A549 (cell line): ENCODE data around the gene CNOT11. TPM values are rescaled to one million over a fixed set of nuclear protein-coding genes. Genes with fewer than 3 reads are reported as not detected.
"Not testable (repeated sequence)": the region's sequence is repeated elsewhere in the genome, so short reads cannot be mapped to it uniquely, and the experiment has no call there.

Experiments
- ATAC-seq, 2 experiments: fragments of 200-7000 bp in 1 of 2; fragments of >200 bp in 1 of 2; cut with Nextera tagmentation in 1 of 2; cut with Tn5 transposase in 1 of 2; 3 replicates each; pipeline versions ENCODE4 v1.8.0 to v1.9.1; 2018 to 2020; ENCODE audit warnings: mild to moderate bottlenecking in 1 of 2, moderate library complexity in 1 of 2
- CTCF ChIA-PET: fragments of 300-600 bp; sonication (Branson Sonifier 250); formaldehyde crosslinking; extraction: SDS; loops from one replicate; lab custom pipeline; 2021; ENCODE audit warnings: antibody characterized with exemption, inconsistent platforms; lab: Yijun Ruan, JAX
- POLR2A ChIA-PET: fragments of 350-600 bp; formaldehyde crosslinking; extraction: SDS; loops from one replicate; lab custom pipeline; 2021; ENCODE audit warnings: antibody characterized with exemption, inconsistent platforms; lab: Yijun Ruan, JAX
- DNase-seq, 2 experiments: peaks; one replicate each; pipeline versions ENCODE4 v3.0.0 to v3.0.0-alpha.2; 2011 to 2016; ENCODE audit warnings: low read depth in 1 of 2, low spot score in 1 of 2
- FAIRE-seq: peaks from 2 replicates; lab custom pipeline; 2011; peaks lifted over from hg19 to GRCh38; lab: Jason Lieb, UNC
- H3K27ac ChIP-seq, 2 experiments: fragments of >200 bp; sonication (Bioruptor Twin); formaldehyde crosslinking; 3 replicates each; pipeline ENCODE4 v1.5.1; 2016 to 2017
- H3K4me1 ChIP-seq: fragments of >200 bp; sonication (Bioruptor Twin); formaldehyde crosslinking; 3 replicates; pipeline ENCODE4 v1.6.1; 2016
- H3K4me2 ChIP-seq: fragments of >200 bp; sonication (Bioruptor Twin); formaldehyde crosslinking; 3 replicates; pipeline ENCODE4 v1.6.1; 2016
- H3K4me3 ChIP-seq: fragments of >200 bp; sonication (Bioruptor Twin); formaldehyde crosslinking; 3 replicates; pipeline ENCODE4 v1.5.1; 2016
- H3K9me3 ChIP-seq: fragments of >200 bp; sonication (Bioruptor Twin); formaldehyde crosslinking; 3 replicates; pipeline ENCODE4 v1.6.1; 2016
- E2F6 ChIP-seq: IDR thresholded peaks from 2 replicates; pipeline ENCODE4 v1.6.1; 2012; ENCODE audit warnings: low read depth, borderline replicate concordance
- HOXA7 ChIP-seq: fragments of 250-450 bp; sonication (Bioruptor Pico); IDR thresholded peaks from 2 replicates; pipeline ENCODE4 v1.5.0; 2020; ENCODE audit warnings: mild to moderate bottlenecking, moderate library complexity
- HOXB5 ChIP-seq: fragments of 250-450 bp; sonication (Bioruptor Pico); IDR thresholded peaks from 2 replicates; pipeline ENCODE4 v1.5.0; 2020; ENCODE audit warnings: mild to moderate bottlenecking, moderate library complexity
- JUNB ChIP-seq: fragments of >200 bp; sonication (Bioruptor Twin); formaldehyde crosslinking; IDR thresholded peaks from 2 replicates; pipeline ENCODE4 v1.6.1; 2016
- PBX3 ChIP-seq: IDR thresholded peaks from 2 replicates; pipeline ENCODE4 v1.6.1; 2012
- PHF8 ChIP-seq: fragments of 200-600 bp; sonication (generic); IDR thresholded peaks from 2 replicates; pipeline ENCODE4 v1.6.1; 2016; ENCODE audit warnings: low read depth, mild to moderate bottlenecking, antibody characterized with exemption, moderate library complexity, borderline replicate concordance
- POLR2AphosphoS2 ChIP-seq: conservative IDR thresholded peaks from 2 replicates; pipeline ENCODE4 v1.6.1; 2012; ENCODE audit warnings: low read length, improper control_type of control experiment, inconsistent platforms
- RAD21 ChIP-seq, 2 experiments: fragments of >200 bp in 1 of 2; sonication (Bioruptor Twin) in 1 of 2; formaldehyde crosslinking in 1 of 2; IDR thresholded peaks in 1 of 2; conservative IDR thresholded peaks in 1 of 2; 2 replicates in 1 of 2; 3 replicates in 1 of 2; pipeline ENCODE4 v1.6.1; 2012 to 2018; ENCODE audit warnings: inconsistent platforms in 1 of 2
- SMC3 ChIP-seq: fragments of >200 bp; sonication (Bioruptor Twin); formaldehyde crosslinking; IDR thresholded peaks from 3 replicates; pipeline ENCODE4 v1.6.1; 2018; ENCODE audit warnings: inconsistent platforms
- WGBS: methylation state at CpG from one replicate; pipeline ENCODE4 v1.1.6; 2017; ENCODE audit errors: missing lambda C conversion rate; 5-methylcytosine and 5-hydroxymethylcytosine counted together
- polyA plus RNA-seq, 4 experiments: library from polyadenylated mRNA; depleted of rRNA in 3 of 4; stranded (reverse); fragments of >200 nt; fragmentation: RNase III in 1 of 4; extraction: RNeasy Plus Mini Kit Qiagen cat#74134 plus additional on column Dnase treatment in 1 of 4; gene quantifications; 2 replicates in 3 of 4; 3 replicates in 1 of 4; pipeline ENCODE4 v1.2.3, GENCODE V29; 2011 to 2017
- TF ChIP-seq, protein P1 (sequence below): fragments of 450-650 bp; IDR thresholded peaks from 2 replicates; pipeline ENCODE4 v1.6.1; 2014; ENCODE audit warnings: antibody characterized with exemption
- TF ChIP-seq, protein P2 (sequence below): fragments of >200 bp; sonication (Bioruptor Twin); formaldehyde crosslinking; IDR thresholded peaks from 3 replicates; pipeline ENCODE4 v1.5.1; 2016

CNOT11 gene
- polyA plus RNA-seq, 2 of the 4 experiments (the other 2 are of a cell fraction), result 35.8 to 76.7 TPM

DNA sequence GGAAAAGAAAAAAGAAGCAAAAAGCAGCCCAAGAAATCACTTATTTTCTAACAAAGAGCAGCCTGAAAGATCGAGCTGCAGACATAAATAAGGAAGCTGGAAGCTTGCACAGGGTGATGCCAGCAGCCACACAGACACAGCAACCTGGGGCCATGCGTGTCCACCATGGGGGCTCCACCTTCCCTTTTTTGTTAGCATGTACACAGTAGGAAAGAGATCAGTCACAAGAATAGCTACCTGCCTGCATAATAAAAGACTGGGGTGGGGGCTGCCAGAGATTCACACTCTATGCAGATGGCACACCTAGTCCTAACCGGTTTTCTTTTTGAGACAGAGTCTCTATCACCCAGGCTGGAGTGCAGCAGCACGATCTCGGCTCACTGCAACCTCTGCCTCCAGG lies 2.9 kb upstream of the CNOT11 start:
- FAIRE-seq, result no peak
- no peak for ATAC-seq
- Histone ChIP-seq H3K9me3 (no peaks in the 10 kb centered on the region), H3K4me3 (no peak overlapping the region), H3K27ac (no peak overlapping the region), H3K4me2 (no peak overlapping the region), H3K4me1 (peaks cover 15% of the 10 kb centered on the region)
- DNase-seq, result no peak
- POLR2A ChIA-PET, result interaction anchor here (0.5 kb wide), 1 partner anchor 32 kb away, joined by 3 read pairs; no protein-coding TSS in a partner anchor
- 80% methylated on average over 5 of the region's 5 CpGs for WGBS
- CTCF ChIA-PET, result interaction anchor here (5.8 kb wide), 1 partner anchor 9 kb away, joined by 30 read pairs; no protein-coding TSS in a partner anchor
- TF ChIP-seq HOXA7 (CRISPR knock-in tag), result no peak
- TF ChIP-seq PBX3, result no peak
- no peak for TF ChIP-seq E2F6
- no peak for TF ChIP-seq JUNB
- TF ChIP-seq, protein P1, sequence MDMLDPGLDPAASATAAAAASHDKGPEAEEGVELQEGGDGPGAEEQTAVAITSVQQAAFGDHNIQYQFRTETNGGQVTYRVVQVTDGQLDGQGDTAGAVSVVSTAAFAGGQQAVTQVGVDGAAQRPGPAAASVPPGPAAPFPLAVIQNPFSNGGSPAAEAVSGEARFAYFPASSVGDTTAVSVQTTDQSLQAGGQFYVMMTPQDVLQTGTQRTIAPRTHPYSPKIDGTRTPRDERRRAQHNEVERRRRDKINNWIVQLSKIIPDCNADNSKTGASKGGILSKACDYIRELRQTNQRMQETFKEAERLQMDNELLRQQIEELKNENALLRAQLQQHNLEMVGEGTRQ, result no peak
- TF ChIP-seq PHF8, result no peak
- TF ChIP-seq, all 56 proteins: peak for 0

GRCh38 chr2:101251246-101251781 lies 1.4 kb upstream of the CNOT11 start:
- H3K27ac ChIP-seq, DNase-seq, FAIRE-seq, H3K4me3 ChIP-seq, ATAC-seq, H3K9me3 ChIP-seq: not testable (repeated sequence)
- H3K4me2 ChIP-seq, result peak overlapping the region; percentile 82
- ChIA-PET POLR2A (interaction anchor here (1.4 to 2.2 kb wide), 2 partner anchors 11 to 249 kb away, joined by 5 to 8 read pairs; partner anchors contain the start of gene RPL31), CTCF (interaction anchor here (1.0 to 5.8 kb wide), 7 partner anchors 11 to 580 kb away, joined by 3 to 30 read pairs (median 4); no protein-coding TSS in a partner anchor)
- H3K4me1 ChIP-seq, result peaks cover 27% of the 10 kb centered on the region
- 93% methylated on average over 10 of the region's 10 CpGs for WGBS

GRCh38 chr2:101251844-101252407 lies 760 bp upstream of the CNOT11 start:
- DNase-seq, result peak; percentile 23 to 36
- Histone ChIP-seq H3K27ac (peak overlapping the region; percentile 76 to 87), H3K9me3 (no peaks in the 10 kb centered on the region), H3K4me1 (peaks cover 29% of the 10 kb centered on the region), H3K4me2 (peak overlapping the region; percentile 82), H3K4me3 (peak overlapping the region; percentile 78)
- FAIRE-seq, result no peak
- CTCF ChIA-PET, result interaction anchor here (0.7 to 5.8 kb wide), 11 partner anchors 11 to 579 kb away, joined by 3 to 30 read pairs (median 3); no protein-coding TSS in a partner anchor
- peak; percentile 85 to 86 for ATAC-seq
- WGBS, result 33% methylated on average over 16 of the region's 16 CpGs
- POLR2A ChIA-PET, result interaction anchor here (0.6 to 2.2 kb wide), 5 partner anchors 12 to 250 kb away, joined by 3 to 8 read pairs (median 5); partner anchors contain the start of genes RNF149 and RPL31
- TF ChIP-seq, protein P2, sequence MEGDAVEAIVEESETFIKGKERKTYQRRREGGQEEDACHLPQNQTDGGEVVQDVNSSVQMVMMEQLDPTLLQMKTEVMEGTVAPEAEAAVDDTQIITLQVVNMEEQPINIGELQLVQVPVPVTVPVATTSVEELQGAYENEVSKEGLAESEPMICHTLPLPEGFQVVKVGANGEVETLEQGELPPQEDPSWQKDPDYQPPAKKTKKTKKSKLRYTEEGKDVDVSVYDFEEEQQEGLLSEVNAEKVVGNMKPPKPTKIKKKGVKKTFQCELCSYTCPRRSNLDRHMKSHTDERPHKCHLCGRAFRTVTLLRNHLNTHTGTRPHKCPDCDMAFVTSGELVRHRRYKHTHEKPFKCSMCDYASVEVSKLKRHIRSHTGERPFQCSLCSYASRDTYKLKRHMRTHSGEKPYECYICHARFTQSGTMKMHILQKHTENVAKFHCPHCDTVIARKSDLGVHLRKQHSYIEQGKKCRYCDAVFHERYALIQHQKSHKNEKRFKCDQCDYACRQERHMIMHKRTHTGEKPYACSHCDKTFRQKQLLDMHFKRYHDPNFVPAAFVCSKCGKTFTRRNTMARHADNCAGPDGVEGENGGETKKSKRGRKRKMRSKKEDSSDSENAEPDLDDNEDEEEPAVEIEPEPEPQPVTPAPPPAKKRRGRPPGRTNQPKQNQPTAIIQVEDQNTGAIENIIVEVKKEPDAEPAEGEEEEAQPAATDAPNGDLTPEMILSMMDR, result peak; percentile 38
- TF ChIP-seq HOXB5 (no peak), SMC3 (peak; percentile 34; the same call in 2 of the 3 replicates), RAD21 (conservative IDR thresholded peaks at IDR 0.05 in 1 of 2, IDR thresholded peaks at IDR 0.05 in 1 of 2) (peak in 1 of 2 experiments; percentile 19; a peak in 2 of 5 replicates), POLR2AphosphoS2 (no peak)
